CD1c-positive myeloid dendritic cell (primary cell): Measurements from ENCODE around the gene THSD7B.
"Not testable (repeated sequence)": the region's sequence is repeated elsewhere in the genome, so short reads cannot be mapped to it uniquely, and the experiment has no call there.

Experiments used
- DNase-seq: peaks from one replicate; pipeline ENCODE4 v3.0.0-alpha.2; 2016; ENCODE audit errors: extremely low spot score

Gene THSD7B

DNA sequence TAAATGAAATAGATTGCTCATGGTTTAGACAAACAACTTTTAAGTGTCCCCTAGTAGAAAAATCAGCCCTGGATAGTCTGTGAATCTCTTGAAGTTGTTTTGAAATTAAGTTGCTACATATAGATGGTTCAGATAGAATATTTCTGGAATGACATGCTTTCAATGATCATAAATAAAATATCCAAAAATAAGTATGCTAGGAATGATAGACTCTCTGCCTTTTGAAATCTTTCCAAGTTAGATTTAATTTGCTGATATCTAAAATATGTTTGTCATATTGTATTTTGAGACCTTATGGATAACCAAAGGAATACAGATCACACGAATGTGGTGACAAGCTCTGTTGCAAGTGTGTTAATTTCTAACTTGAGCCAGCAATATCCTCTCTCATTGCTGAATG is 488.7 kb downstream of the THSD7B start:
- no peak for DNase-seq

DNA sequence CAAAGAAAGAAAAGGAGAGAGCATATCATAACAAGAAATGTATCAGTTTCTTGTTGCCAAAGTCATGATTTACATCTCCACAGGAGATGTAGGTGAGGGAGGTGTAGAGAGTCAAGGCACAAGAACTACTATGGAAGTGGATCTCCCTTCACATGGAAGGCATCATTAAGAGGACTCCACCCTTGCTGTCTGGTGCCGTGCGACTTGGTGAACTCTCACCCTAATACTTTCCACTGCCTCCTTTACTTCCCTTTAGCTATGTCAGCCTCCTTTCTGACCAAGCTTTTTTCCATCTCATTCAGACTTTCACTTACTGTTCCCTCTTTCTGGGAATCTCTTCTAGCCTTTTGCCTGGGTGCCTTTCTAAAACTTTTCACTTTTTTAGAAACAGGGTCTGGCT is 490.0 kb downstream of the THSD7B start:
- no peak for DNase-seq

DNA sequence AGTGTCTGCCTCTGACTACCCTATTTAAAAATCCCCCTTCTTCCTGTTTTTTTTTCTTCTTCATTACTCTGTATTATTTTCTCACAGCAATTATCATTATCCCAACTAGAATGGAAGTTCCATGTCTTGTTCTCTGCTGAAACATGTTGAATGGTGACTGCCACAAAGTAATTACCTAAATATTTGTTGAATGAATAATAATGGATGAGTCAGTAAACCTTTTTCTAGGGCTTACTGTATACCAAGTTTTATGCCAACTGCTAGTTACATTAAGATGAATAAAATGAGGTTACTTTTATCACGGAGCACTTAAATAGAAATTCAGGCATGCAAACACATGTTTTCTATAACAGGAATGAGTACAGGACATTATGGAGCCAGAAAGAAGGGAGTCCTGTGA is 490.6 kb downstream of the THSD7B start:
- no peak for DNase-seq

GRCh38 chr2:137261881-137262585 is 496.7 kb downstream of the THSD7B start:
- DNase-seq: no peak

DNA sequence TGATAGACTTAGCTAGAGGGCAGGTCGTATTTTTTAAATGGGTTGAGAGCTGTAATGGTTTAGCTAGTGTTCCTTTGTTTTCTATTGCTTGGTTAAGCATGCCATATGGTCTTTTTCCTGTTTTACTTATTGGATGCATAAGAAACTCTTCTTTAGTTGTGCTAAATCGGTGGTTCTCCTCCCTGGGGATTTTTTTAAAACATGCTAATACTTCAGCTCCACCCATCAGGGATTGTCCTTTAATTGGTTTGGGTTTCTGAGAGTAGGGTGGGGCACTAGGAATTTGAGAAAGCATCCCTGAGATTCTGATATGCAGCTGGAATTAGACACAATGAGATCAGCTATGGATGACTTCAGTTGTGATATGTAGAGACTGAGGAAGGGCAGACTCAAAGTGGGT is 497.2 kb downstream of the THSD7B start:
- DNase-seq: no peak

DNA sequence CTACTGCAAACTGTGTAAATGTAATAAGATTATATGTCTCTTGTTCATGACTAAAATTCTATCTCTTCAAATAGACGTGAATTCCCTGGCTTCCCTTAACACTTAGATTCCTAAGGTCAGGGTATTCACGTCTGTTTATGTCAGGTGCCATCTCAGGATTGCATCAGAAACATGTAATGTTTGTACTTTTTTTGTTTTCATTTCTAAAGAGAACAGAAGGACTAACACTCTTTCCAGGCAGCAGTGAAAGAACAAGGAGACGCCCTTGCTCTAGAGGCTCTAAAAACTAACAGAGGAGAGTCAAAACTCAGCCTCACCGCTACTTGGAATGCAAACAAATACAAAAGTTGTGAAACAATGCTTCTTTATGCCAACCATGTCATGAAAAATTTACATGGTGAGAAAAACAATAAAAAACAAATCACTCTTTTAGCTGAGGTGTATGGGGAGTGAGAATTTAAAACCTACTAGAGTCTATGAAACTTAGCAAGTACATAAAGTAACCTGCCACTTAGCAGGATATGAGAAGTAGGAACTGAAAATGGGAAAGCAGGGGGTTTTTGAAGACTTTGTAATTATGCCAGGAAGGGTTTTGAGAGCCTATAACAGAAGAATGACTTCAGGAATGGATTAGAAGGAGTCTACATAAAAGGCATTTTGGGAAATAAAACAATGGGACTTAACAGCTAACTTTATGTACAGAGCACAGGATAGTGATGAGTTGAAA is 522.7 kb downstream of the THSD7B start:
- DNase-seq: no peak

- no peak for DNase-seq
Measured at GRCh38 chr2:137291836-137292570, 526.7 kb downstream of the THSD7B start.

DNA sequence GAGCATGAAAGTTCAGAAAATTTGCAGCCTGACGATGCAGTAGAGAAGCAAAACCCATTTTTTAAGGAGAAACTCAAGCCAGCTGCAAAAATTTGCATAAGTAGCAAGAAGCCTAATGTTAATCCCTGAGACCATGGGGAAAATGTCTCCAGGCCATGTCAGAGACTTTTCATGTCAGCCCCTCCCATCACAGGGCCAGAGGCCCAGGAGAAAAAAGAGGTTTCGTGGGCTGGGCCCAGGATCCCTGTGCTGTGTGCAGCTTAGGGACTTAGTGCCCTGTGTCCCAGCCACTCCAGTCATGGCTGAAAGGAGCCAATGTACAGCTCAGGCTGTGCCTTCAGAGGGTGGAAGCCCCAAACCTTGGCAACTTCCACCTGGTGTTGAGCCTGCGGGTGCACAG is 533.0 kb downstream of the THSD7B start:
- DNase-seq: no peak

- no peak for DNase-seq
Measured at GRCh38 chr2:137300987-137301386, 535.6 kb downstream of the THSD7B start.

DNA sequence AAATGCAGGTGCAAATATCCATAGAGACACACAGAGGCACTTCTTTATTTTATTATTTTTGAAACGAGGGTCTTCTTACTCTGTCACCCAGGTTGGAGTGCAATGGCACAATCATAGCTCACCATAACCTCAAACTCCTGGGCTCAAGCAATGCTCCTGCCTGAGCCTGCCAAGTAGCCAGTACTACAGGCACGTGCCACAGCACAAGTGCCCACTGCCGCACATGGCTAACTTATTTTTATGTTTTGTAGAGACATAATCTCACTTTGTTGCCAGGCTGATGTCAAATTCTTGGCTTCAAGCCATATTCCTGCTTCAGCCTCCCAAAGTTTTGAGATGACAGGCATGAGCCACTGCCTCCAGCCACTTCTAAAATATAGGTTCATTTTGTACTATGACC is 537.6 kb downstream of the THSD7B start:
- no peak for DNase-seq

GRCh38 chr2:137316075-137316474 is 550.7 kb downstream of the THSD7B start:
- no peak for DNase-seq

DNA sequence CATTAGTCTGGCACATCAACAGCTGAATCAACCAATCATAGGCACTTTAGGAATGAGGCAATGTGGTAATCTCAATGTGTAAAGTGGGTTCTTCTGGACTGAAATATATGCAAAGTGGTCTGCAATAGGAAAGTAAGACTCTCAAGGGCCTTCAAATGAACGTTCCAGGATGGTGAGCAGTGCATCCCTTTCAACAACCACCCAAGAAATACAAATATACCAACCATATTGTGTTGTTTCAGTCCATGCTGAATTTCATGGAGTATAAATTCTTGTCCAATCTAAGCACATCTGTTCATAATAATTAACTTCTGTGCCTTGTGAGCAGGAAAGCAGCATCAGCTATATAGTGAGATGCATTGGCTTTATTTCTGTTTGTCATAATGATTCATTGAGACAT is 556.2 kb downstream of the THSD7B start:
- no peak for DNase-seq

GRCh38 chr2:137331562-137331961 is 566.2 kb downstream of the THSD7B start:
- not testable (repeated sequence) for DNase-seq

DNA sequence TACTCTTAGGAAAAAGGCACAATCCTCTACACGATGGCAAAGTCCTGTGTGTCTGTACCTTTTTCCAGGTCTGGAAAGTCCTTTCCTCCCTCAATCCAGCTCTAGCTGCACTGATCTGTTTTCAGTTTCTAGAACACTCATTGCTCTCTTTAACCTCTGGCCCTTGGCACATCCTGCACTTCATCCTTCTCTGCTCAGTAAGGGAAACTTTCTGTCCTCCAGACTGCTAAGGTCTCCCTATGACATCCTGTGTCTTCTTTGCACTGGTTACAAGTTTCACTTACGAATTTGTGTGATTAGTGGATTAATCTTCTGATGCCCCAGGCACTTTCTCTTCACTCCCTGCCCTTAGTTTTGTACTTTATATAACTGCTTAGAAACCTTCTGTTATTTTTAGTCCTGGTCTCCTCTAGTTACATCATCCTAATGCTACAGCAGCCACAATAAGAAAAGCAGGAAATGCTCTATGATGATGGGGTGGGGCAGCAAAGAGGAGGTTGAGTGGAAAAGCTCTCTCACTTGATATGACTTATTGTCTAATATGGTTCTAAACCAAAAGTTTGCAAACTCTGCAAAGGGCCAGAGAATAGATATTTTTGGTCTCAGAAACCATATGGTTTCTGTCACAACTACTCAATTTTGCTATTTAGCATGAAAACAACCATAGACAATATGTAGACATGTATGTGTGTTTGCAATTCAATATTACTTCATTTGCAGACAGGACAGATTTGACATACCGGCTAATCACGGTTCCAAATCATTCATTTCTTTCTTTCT is 568.2 kb downstream of the THSD7B start:
- DNase-seq: no peak

DNA sequence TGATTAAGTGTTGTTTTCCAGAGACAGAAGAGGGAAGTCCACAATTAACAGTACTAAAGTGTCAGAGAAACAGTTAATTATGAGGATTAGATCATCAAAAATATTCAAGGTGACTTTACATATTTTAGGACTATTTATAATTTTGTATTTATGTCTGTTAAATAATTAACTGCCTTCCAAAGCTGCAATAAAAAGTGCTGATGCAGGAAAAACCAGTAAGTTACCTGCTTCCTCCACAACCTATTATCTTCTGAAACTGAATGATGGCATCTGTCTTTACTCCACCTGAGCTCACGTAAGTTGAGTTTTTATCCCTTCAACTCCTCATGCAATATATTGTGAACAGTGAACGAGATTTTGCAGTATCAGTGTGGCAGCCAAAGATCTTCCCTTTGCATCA is 570.7 kb downstream of the THSD7B start:
- no peak for DNase-seq

DNA sequence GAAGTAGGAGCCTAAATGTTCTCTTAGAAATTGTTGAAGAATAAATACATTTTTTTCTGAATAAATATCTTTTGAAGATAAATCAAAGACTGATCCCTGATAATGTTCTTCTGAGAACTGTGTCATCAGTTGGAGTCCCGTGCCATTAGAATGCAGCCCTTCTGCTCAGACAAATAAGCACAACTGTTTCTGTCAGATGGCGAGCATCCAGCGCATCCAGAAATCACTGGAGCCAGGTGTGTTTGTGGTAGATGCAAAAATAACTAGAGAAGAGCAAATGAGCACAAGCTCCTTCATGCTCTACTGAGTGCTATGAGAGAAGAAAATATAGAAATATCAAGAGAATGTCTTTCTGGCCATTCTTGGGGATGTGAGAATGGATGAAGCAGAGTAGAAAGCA is 573.7 kb downstream of the THSD7B start:
- no peak for DNase-seq

DNA sequence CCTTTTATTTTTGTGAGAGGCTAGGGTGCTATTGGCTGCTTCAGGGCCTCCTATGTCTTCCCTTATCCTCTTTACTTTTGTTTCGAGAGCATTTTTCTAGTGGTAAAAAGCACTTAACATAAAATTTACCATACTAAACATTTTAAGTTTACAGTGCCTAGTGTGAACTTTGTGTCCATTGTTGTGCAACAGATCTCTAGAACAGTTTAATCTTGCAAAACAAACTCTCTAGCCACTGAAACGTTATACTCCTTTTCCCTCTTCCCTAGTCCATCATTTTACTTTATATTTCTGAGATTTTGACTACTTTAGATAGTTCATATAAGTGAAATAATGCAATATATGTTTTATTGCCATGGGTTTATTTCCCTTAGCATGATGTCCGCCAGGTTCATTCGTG is 580.6 kb downstream of the THSD7B start:
- no peak for DNase-seq

- no peak for DNase-seq
Measured at GRCh38 chr2:137348301-137348700, 583.0 kb downstream of the THSD7B start.

- no peak for DNase-seq
Measured at GRCh38 chr2:137357634-137358033, 592.3 kb downstream of the THSD7B start.

DNA sequence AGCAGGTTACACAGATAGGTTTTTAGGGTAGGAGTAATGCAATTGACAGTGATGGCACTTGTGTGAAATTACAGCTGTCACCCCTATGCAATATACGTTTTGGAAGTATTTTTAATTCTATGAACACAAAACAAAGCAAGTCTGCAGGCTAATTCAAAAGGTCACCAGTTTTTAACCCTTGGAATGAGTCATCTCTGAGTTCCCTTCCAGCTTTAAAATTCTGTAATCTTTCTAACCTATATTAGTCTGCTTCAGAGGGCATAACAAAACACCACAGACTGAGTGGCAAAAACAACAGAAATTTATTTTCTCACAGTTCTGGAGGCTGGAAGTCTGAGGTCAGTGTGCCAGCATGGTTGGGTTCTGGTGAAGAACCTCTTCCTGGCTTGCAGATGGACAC is 602.0 kb downstream of the THSD7B start:
- no peak for DNase-seq

- DNase-seq: no peak
Measured at GRCh38 chr2:137369106-137369505, 603.8 kb downstream of the THSD7B start.

DNA sequence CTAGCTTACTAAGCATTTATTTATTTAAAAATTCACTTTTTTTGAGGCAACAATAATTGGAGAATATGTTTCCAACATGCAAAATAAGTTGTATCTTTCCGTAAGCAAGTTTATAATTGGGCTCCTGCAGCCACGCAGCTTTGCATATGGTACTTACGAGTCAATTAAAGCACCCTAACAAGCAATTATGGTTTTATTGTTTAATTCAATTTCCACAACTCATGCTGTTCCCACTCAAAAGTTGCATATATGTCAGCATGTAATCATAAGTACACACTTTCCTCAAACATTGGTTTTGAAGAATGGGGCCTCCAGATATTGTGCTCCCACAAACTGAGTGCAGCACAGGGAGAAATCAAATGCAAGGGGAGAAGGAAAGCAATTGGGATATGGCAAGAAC is 613.8 kb downstream of the THSD7B start:
- no peak for DNase-seq
